VCaP (cell line): Measurements from ENCODE around the gene HECA.
"Not testable (repeated sequence)": the region's sequence is repeated elsewhere in the genome, so short reads cannot be mapped to it uniquely, and the experiment has no call there.

Experiments
- H3K27ac ChIP-seq: fragments of 450-650 bp; 2 replicates; pipeline ENCODE4 v1.5.1; 2017
- CTCF ChIP-seq: fragments of 450-650 bp; conservative IDR thresholded peaks from 2 replicates; pipeline ENCODE4 v1.5.1; 2017; ENCODE audit warnings: mild to moderate bottlenecking, moderate library complexity

Gene HECA

GRCh38 chr6:139112561-139112960, 22.3 kb upstream of the HECA start:
- no peak overlapping the region for H3K27ac ChIP-seq

GRCh38 chr6:139114746-139115145, 20.1 kb upstream of the HECA start:
- no peak overlapping the region for H3K27ac ChIP-seq

More at GRCh38 chr6:139112561-139112960, 22.3 kb upstream of the HECA start:
- TF ChIP-seq CTCF = no peak

GRCh38 chr6:139115989-139116758, 18.7 kb upstream of the HECA start:
- no peak for TF ChIP-seq CTCF

More at GRCh38 chr6:139114746-139115145, 20.1 kb upstream of the HECA start:
- TF ChIP-seq CTCF = no peak

GRCh38 chr6:139117734-139118133, 17.1 kb upstream of the HECA start:
- no peak overlapping the region for H3K27ac ChIP-seq
- no peak; the same call in 1 of the 2 replicates for TF ChIP-seq CTCF

More at GRCh38 chr6:139115989-139116758, 18.7 kb upstream of the HECA start:
- no peak overlapping the region for H3K27ac ChIP-seq

- H3K27ac ChIP-seq = no peak overlapping the region
- TF ChIP-seq CTCF = no peak
These were observed 15.3 kb upstream of the HECA start for GRCh38 chr6:139119552-139119951.

- H3K27ac ChIP-seq = not testable (repeated sequence)
These were observed 12.1 kb upstream of the HECA start for GRCh38 chr6:139122823-139123222.

GRCh38 chr6:139124887-139125672, 9.8 kb upstream of the HECA start:
- TF ChIP-seq CTCF = peak; percentile 76
- H3K27ac ChIP-seq = no peak overlapping the region
